GM21423 (cell line): ENCODE data around the gene RREB1.

Experiments
- ATAC-seq: cut with Tn5 transposase; IDR thresholded peaks from one replicate; pipeline ENCODE4 v1.9.1; 2021; ENCODE audit warnings: mild to moderate bottlenecking, moderate library complexity; ENCODE audit not compliant: unreplicated experiment

RREB1 gene

DNA sequence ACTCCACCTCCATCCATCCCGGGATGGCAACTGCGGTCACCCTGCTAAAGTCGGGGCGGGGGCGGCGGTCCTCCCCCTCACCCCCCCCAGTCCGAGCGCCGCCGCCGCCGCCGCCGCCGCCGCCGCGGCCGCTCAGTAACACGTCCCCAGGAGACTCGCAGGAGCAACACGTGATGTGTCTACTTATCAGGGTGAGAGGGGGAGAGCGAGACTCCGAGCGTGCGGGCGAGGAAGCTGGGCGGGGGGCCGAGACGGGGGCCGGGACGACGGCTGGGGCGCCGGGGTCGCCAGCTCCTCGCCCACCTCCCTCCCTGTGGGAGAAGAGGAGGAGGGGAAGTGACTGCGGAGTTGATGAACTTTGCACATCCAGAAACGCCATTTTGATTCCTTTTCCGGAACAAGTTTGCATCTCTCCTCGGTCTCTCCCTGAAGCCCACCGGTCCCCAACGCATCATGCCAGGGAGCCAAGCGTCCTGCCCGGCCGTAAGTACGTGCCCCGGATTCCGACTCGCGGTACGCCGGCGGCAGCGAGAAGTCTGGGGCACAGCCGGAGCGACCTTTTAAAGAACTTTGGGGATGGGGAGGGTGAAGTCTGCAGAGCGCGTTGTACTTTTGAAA is at the start of gene RREB1:
RREB1 (plus strand) TSS at position 384 of the 618 bp plus-strand sequence. CDS start 73,951 bp downstream, outside the sequence.
- ATAC-seq: peak; percentile 47

DNA sequence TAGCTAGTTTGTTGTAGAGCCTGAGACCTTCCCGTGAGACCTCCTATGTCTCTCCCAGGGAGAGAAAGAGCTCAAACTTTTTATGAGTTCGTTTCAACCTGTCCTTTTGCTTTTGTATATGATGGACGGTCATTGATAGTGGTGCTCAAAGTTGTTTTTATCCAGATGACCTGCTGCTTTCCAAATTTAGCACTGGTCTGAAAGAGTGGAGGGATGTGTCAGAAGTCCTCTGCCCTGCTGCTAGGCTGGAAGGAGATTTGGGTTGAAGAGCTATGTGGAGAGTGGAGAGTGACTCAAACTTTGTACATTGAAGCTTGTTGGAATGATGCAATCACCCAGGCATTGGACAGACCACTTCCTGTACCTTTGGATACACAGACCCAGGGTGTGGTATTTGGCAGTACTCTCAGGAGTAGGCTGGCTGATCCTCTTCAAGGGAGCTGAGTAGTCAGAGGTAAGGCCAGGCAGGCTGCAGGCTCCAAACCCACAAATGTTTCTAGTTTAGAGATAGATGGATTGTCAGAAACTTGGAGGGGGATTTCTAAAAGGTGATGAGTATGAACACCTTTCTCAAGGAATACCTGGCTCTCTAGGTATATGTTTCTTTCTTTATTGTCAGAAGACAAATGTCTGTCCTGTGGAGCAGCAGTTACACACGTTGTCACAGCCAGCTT is 49.4 kb upstream of the RREB1 start:
- no peak for ATAC-seq

DNA sequence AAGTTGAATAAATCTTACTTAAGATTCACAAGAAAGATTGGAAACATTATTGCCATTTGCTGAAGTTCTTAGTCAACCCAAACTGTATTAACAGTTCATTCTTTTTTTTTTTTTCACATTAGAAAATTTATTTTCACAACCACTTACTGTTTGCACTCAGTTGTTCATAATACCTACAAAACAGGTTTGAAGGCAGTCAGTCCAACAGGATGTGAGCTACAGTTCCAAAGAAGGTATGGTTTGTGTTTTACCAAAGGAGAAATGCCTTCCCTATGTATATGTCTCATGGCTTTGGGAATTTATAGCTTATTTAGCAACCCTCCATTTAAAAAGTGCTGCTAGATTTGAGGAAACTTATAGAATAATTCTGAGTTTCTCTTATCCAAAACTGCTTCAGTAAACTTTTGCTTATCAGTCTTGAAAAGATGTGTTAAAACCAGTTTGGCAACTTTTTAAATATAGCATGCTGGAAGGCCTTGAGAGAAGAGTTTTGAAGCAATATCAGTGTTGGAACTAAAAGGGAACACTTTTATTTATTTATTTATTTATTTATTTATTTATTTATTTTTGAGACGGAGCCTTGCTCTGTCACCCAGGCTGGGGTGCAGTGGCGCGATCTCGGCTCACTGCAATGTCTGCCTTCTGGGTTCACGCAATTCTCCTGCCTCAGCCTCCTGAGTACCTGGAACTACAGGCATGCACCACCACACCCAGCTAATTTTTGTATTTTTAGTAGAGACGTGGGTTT is 46.8 kb upstream of the RREB1 start:
- ATAC-seq: no peak

DNA sequence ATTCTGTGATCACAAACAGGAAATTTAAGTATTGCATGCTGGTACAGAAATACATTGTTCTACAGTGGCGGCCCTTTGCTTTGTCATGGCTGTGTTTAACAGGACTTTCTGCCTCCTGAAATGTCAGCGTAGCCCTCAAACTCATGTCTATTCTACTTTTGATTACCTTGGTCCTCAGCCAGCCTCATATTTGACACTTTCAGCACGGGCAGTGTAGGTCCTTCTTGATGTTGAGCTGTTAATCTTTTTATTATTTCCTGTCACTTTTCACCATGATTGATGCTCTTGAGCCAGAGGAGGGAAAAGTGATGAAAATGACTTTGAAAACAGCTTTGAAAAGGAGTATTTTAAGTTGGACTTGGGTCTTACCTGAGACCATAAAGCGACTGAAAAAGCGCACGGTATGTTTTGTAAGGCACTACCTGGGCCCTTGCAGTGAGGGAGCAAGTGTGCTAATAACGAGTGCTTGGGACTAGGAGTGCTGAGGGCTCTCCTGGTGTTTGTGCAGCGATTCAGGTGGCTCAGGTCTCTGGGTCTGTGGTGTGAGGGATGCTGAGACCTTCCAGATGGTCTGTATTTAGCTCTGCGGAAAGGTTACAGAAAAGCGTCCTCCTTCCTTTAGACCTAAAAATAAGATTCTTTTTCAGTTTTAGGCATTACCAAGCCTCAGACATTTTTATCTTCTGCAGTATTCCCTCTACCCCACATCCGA is 45.2 kb upstream of the RREB1 start:
- no peak for ATAC-seq

DNA sequence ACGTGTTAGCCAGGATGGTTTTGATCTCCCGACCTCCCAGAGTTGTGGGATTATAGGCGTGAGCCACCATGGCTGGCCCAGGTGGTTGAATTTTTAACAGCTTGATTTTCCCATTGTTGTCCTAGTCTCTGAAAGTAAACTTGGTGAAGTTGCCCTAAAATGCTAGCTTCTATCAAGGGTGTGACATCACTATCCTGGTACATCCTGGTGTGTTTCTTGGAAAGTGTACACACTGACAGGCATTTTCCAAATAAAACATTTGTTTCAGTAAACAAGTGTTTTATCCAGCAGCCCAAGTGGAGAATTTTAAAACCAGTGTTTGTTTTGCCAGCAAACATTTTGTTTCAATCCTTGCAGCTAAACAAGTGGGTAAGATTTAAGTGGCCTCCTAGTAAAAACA is 40.5 kb upstream of the RREB1 start:
- no peak for ATAC-seq

- no peak for ATAC-seq
Observed at GRCh38 chr6:7071405-7071804, 36.4 kb upstream of the RREB1 start.

DNA sequence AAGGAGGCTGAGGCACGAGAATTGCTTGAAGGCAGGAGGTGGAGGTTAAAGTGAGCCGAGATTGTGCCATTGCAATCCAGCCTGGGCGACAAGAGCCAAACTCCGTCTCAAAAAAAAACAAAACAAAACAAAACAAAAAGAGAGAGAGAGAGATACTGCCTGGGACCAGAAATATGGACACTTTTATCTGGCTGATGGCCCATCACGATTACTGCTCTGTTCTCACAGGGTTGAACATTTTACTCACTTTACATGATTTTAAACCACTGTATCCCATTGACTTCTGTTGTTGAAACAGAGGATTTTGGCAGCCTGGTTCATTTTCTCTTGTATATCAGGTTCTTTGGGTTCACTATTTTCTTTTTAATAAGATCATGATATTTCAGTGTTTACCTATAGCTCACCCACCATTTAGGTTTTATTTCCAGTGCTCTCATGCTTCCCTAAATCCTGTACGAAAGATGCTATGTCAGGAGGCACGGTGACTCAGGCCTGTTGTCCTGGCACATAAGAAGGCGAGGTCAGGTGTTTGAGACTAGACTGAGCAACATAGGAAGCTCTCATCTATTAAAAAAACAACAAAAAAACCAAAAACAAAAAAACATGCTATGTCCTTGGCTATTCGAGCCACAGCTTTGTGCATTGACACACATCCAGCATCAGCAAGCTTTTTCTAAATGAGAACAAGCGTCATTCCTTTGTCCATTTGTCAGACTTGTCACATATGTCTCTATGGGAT is 34.5 kb upstream of the RREB1 start:
- ATAC-seq: no peak

GRCh38 chr6:7073821-7074525 is 33.8 kb upstream of the RREB1 start:
- peak; percentile 100 for ATAC-seq

DNA sequence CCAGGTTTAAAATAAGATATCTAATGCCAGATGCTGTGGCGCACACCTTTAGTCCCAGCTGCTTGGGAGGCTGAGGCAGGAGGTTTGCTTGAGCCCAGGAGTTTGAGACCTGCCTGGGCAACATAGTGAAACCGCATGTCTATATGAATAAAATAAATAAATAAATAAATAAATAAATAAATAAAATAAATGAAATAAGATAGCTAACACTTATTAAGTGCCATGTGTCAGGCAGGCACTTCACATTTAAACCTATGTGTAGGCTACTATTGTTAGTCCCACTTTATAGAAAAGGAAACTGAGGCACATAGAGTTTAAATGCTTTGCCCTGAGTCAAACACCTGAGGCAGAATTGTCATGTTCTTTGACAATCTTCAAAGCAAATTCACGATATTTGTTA is 32.9 kb upstream of the RREB1 start:
- ATAC-seq: no peak

DNA sequence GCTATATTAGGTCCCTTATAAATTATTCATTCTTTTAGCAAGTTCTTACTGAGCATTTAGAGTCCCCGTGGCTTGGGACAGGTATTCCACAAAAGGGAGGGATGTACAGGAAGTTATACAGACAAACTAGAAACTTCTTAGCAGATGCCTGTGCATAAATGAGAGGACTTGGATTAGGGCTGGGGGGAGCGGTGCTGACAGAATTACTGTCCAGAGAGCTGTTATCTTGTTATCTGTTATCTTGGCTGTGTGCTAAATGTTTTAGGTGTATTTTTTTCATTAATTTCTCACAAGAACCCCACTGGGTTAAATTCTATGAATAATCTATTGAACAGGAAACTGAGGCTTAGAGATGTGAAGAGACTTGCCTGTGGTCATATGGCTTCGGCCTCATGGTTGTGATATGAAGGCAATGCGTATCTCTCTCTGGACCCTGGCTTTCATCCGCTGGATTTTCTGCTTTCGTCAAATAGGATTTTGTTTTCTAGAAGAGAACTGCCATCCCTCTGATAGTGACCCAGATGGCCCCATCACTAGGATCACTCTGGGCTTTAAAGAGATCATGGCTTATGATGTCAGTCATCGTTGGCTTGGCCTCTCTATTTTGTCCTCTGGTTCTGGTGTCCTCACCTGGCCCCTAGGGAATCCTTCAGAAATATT is 32.3 kb upstream of the RREB1 start:
- no peak for ATAC-seq

DNA sequence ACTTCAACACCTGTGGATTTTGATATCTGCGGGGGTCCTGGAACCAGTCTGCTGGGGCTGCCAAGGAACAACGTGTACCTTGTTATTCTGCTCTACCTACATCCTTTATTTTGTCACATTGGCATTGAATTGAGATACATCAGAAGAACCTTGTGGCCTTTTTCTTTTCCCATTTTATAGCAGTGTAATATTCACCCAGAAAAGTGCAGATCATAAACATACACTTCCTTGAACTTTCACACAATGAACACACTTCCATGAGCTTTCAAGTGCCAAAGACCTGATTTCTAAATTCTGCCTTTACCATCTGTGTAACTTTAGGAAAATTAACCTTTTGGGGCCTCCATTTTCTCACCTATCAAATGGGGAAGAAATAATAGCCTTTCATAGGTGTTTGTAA is 29.9 kb upstream of the RREB1 start:
- ATAC-seq: no peak

DNA sequence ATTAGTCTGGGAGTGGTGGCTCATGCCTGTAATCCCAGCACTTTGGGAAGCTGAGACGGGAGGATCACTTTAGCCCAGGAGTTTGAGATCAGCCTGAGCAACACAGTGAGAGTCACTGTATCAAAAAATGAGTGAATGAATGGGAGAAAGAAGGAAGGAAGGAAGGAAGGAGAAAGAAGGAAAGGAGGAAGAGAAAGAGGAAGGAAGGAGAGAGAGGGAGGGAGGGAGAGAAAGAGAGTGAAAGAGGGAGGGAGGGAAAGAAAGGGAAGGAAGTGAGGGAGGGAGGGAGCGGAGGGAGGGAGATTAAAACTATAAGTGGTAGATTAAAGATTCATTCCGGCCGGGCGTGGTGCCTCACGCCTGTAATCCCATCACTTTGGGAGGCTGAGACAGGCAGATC is 28.9 kb upstream of the RREB1 start:
- no peak for ATAC-seq

DNA sequence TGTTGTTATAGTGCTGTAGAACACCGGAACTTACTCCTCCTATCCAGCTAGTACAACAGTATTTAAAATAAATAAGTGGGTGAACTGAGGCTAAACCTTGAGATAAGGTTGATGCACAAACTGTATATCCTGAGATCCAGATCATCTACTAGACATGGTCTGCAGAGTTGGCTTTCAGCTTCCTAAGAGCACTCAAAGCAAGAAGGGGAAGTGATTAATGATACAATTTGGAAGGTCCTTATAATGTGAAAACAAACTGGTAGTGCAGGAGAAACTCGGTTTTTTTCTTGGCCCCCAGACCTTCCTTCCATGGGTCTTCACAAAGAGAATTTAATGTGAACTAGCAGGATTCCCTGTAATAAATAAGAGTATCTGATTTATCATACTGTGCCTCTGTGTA is 27.4 kb upstream of the RREB1 start:
- ATAC-seq: no peak

- peak; percentile 27 for ATAC-seq
Observed at GRCh38 chr6:7085911-7086310, 21.9 kb upstream of the RREB1 start.

DNA sequence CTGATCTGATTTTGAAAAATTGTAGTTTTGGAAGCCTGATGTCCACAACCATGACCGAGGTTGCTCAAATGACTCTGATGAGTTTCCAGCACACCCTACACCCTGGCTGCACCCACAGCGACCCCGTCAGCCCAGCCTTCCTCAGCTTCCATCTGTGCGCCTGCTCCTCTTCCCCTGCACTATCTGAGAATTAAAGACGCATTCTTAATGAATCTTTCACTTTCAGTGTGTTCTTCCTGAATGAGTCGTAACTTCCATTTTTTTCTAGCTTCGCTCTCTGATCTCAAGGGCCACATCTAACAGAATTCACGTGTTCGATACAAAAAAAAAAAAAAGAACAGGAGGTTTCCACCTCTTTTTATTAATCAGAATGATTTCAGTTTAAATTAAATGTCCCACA is 21.3 kb upstream of the RREB1 start:
- ATAC-seq: peak; percentile 62

DNA sequence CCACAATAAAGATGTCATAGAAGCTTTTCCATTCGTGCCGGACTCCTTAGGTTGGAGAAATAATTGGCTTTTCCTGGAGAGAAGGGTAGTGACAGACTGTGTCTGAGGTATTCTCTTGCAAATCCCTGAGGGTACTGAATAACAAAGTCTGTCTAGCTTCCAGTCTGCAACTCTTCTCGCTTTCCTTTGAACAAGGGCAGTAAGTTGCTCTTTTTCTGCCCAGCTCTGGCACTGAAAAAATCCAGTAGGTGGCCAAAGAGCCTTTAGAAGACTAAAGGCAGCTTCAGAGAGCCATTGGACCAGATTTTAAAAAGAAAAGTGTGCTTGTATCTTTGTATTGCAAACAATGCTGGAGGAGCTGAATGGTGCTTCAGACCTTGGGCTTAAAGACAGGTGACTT is 20.7 kb upstream of the RREB1 start:
- peak; percentile 11 for ATAC-seq

- ATAC-seq: peak; percentile 43
Observed at GRCh38 chr6:7087491-7087979, 20.2 kb upstream of the RREB1 start.

- ATAC-seq: no peak
Observed at GRCh38 chr6:7088076-7088742, 19.6 kb upstream of the RREB1 start.

GRCh38 chr6:7098993-7099392 is 8.8 kb upstream of the RREB1 start:
- ATAC-seq: no peak
